Measurements from ENCODE around the gene HNRNPUL2. TPM values are rescaled to one million over a fixed set of nuclear protein-coding genes. Genes with fewer than 3 reads are reported as not detected.

Gene HNRNPUL2
- total and polyA plus RNA-seq, 9 of the 15 experiments (the other 6 are each of a cell fraction or from before 2014, with no cell fraction given): 0.89 to 44.3 (median 15.2) TPM

DNA sequence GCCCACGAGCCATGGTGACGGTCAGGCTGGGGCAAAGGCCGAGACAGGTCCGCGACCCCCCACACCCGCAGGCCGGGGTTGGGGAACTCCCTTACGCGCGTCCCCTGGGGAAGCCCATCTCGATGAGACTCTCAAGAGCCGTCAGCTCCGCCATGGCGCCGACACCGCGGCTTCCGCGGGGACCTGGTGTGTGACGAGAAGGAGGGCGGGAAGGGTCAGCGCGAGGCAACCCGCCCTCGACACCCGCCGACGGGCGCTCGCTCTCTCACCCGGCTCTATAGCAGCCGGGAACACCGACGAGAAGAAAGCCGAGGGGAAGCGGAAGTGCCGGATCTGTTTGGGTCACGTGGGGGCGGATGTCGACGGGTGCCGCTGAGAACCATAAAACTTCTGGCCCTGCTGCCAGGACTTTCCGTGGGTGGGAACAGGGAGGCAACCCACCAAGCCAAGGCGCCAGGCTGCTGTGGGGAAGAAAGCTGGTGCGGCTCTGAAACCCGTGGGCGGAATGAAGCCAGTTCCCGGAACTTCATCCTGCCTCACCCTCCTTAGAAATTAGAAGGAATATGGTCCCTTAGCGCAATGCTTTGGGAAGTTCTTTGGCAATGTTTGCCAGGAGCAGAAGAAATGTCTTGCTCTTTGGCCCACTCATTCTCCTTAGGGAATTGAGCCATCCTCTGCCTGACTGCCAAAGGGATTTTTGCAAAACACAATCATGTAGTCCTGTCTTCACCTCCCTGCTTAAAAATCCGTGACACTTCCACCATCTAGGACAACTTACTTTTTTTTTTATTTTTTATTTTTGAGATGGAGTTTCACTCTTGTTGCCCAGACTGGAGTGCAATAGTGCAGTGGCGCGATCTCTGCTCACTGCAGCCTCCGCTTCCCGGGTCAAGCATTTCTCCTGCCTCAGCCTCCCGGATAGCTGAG is 48.2 kb downstream of the HNRNPUL2 start, which contains the start of gene UBXN1 (continued):
- TF ChIP-seq, protein P1, sequence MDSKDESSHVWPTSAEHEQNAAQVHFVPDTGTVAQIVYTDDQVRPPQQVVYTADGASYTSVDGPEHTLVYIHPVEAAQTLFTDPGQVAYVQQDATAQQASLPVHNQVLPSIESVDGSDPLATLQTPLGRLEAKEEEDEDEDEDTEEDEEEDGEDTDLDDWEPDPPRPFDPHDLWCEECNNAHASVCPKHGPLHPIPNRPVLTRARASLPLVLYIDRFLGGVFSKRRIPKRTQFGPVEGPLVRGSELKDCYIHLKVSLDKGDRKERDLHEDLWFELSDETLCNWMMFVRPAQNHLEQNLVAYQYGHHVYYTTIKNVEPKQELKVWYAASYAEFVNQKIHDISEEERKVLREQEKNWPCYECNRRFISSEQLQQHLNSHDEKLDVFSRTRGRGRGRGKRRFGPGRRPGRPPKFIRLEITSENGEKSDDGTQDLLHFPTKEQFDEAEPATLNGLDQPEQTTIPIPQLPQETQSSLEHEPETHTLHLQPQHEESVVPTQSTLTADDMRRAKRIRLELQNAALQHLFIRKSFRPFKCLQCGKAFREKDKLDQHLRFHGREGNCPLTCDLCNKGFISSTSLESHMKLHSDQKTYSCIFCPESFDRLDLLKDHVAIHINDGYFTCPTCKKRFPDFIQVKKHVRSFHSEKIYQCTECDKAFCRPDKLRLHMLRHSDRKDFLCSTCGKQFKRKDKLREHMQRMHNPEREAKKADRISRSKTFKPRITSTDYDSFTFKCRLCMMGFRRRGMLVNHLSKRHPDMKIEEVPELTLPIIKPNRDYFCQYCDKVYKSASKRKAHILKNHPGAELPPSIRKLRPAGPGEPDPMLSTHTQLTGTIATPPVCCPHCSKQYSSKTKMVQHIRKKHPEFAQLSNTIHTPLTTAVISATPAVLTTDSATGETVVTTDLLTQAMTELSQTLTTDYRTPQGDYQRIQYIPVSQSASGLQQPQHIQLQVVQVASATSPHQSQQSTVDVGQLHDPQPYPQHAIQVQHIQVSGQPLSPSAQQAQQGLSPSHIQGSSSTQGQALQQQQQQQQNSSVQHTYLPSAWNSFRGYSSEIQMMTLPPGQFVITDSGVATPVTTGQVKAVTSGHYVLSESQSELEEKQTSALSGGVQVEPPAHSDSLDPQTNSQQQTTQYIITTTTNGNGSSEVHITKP (IDR thresholded peaks at IDR 0.05; ENCODE audit: partially characterized antibody): peak; percentile 33
- TF ChIP-seq PCBP1 (IDR thresholded peaks at IDR 0.05; ENCODE audit: low read depth, low read length, poor library complexity, severe bottlenecking) (no peak), RAD51 (IDR thresholded peaks at IDR 0.05; ENCODE audit: borderline replicate concordance, low read depth) (peak; percentile 97), ZNF224 (CRISPR knock-in tag; IDR thresholded peaks at IDR 0.05) (no peak), CBFA2T3 (IDR thresholded peaks at IDR 0.05) (no peak), CXXC5 (CRISPR knock-in tag; IDR thresholded peaks at IDR 0.05) (peak; percentile 66), ARID2 (IDR thresholded peaks at IDR 0.05) (no peak), CSDE1 (IDR thresholded peaks at IDR 0.05) (0 out of 4 replicates have a peak, but pooled peaks of 1 of the 2 experiments have one; percentile 11), NBN (IDR thresholded peaks at IDR 0.05; ENCODE audit: low read depth) (no peak), MTA1 (IDR thresholded peaks at IDR 0.05; ENCODE audit: borderline replicate concordance) (no peak), RBM34 (IDR thresholded peaks at IDR 0.05; ENCODE audit: borderline replicate concordance, insufficient read depth, low read length) (no peak), ZNF408 (CRISPR knock-in tag; IDR thresholded peaks at IDR 0.05; ENCODE audit: low read depth) (no peak), DNMT1 (IDR thresholded peaks at IDR 0.05) (no peak; the same call in 1 of the 2 replicates), SRSF1 (IDR thresholded peaks at IDR 0.05; ENCODE audit: low read depth, low read length) (no peak), CCAR2 (IDR thresholded peaks at IDR 0.05; ENCODE audit: low read depth, low read length) (no peak), FOXM1 (IDR thresholded peaks at IDR 0.05; ENCODE audit: low read depth) (no peak), FOXM1 (CRISPR knock-in tag; IDR thresholded peaks at IDR 0.05; ENCODE audit: low read depth) (no peak), JUNB (CRISPR knock-in tag; conservative IDR thresholded peaks at IDR 0.05) (no peak), NFYB (IDR thresholded peaks at IDR 0.05; ENCODE audit: extremely low read depth, insufficient read length) (no peak), HDAC8 (tag; IDR thresholded peaks at IDR 0.05) (no peak), NFIC (IDR thresholded peaks at IDR 0.05) (peak; percentile 64; the same call in 1 of the 2 replicates), TBP (optimal IDR thresholded peaks at IDR 0.05; ENCODE audit: low read depth, low read length) (peak; percentile 74)
- TF ChIP-seq, protein P2, sequence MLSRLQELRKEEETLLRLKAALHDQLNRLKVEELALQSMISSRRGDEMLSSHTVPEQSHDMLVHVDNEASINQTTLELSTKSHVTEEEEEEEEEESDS (CRISPR knock-in tag; IDR thresholded peaks at IDR 0.05): no peak
- TF ChIP-seq, protein P3, sequence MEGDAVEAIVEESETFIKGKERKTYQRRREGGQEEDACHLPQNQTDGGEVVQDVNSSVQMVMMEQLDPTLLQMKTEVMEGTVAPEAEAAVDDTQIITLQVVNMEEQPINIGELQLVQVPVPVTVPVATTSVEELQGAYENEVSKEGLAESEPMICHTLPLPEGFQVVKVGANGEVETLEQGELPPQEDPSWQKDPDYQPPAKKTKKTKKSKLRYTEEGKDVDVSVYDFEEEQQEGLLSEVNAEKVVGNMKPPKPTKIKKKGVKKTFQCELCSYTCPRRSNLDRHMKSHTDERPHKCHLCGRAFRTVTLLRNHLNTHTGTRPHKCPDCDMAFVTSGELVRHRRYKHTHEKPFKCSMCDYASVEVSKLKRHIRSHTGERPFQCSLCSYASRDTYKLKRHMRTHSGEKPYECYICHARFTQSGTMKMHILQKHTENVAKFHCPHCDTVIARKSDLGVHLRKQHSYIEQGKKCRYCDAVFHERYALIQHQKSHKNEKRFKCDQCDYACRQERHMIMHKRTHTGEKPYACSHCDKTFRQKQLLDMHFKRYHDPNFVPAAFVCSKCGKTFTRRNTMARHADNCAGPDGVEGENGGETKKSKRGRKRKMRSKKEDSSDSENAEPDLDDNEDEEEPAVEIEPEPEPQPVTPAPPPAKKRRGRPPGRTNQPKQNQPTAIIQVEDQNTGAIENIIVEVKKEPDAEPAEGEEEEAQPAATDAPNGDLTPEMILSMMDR (IDR thresholded peaks at IDR 0.05 in 2 of 3, conservative IDR thresholded peaks at IDR 0.05 in 1 of 3; ENCODE audit: insufficient read depth in 2 of 3, low read depth in 1 of 3, low read length in 3 of 3): no peak
